GM12891 (cell line): ENCODE data around the gene SLC5A9.

Experiments used
- PAX5 ChIP-seq: IDR thresholded peaks from 2 replicates; pipeline ENCODE4 v1.6.1; 2011; ENCODE audit warnings: low read length, moderate library complexity, mild to moderate bottlenecking; ENCODE audit not compliant: insufficient read depth, severe bottlenecking
- POLR2A ChIP-seq: IDR thresholded peaks from 2 replicates; pipeline ENCODE4 v1.6.1; 2011; ENCODE audit warnings: low read depth, low read length, control low read depth
- POLR2AphosphoS5 ChIP-seq: IDR thresholded peaks from 2 replicates; pipeline ENCODE4 v1.6.1; 2011; ENCODE audit warnings: low read depth, low read length, control low read depth

DNA sequence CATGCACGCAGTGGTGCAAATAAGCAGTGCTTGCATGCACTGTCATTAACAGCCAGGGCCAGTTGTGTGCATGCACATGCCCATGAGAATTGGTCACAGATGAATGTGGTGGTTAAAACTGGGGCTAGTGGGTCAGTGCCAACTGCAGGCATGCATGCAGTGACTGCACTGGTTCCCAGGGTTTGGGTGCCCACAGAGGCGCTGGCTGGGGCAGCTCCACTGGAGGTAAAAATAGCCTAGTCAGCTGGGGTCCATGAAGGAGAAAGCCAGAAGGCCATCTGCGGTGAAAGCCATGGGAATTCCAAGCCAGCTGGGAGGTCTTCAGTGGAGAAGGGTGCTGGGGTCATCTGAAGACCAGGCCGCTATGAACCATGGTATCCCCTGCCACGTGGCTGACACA, 70.2 kb downstream of the SLC5A9 start:
- TF ChIP-seq POLR2AphosphoS5: no peak
- TF ChIP-seq POLR2A: no peak
- TF ChIP-seq PAX5: no peak
